Lower leg skin (tissue), 3 donors: ENCODE measurements around the gene COL4A1.

Experiments
- POLR2A ChIP-seq, 2 donors: fragments of 450-650 bp; IDR thresholded peaks; one replicate each; pipeline ENCODE4 v1.6.1; 2016 to 2017; ENCODE audit warnings: antibody characterized with exemption in 2 of 2, mild to moderate bottlenecking in 1 of 2, moderate library complexity in 1 of 2
- TF ChIP-seq, protein P1 (sequence below), 3 donors: fragments of 450-650 bp; IDR thresholded peaks; one replicate each; pipeline ENCODE4 v1.5.1; 2016; ENCODE audit warnings: antibody characterized with exemption in 3 of 3, mild to moderate bottlenecking in 3 of 3, moderate library complexity in 2 of 3

DNA sequence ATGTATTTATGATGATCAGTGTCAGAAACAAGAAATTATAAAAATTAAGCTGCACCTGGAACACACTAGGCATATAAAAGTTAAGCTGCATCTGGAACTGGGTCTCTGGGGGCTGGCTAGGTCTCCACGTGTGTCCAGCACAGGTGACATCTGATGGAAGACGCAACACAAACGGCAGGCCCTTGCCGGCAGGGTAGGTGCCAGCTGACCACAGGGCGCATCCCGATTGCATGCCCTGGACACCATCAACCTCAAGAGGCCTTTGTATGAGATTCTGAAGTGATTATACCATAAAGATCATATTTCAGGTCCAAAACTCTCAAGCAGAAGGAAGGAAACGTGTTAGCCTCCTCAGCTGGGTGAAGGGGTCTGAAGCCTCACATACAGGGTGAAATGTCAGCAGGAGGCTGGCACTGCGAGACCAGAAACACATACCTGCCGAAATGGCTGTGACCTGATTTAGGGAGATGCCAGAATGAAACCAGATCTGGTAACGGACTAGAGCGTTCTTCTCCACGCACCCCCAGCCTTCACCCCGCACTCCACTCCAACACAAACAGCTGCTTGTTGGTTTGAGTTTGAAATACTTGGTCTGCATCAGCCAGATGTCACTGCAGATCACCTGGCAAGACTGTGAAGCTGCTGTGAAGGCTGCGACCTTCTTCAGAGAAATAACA is 37.3 kb downstream of the COL4A1 start:
- no peak for TF ChIP-seq POLR2A (IDR thresholded peaks at IDR 0.05)
- TF ChIP-seq, protein P1, sequence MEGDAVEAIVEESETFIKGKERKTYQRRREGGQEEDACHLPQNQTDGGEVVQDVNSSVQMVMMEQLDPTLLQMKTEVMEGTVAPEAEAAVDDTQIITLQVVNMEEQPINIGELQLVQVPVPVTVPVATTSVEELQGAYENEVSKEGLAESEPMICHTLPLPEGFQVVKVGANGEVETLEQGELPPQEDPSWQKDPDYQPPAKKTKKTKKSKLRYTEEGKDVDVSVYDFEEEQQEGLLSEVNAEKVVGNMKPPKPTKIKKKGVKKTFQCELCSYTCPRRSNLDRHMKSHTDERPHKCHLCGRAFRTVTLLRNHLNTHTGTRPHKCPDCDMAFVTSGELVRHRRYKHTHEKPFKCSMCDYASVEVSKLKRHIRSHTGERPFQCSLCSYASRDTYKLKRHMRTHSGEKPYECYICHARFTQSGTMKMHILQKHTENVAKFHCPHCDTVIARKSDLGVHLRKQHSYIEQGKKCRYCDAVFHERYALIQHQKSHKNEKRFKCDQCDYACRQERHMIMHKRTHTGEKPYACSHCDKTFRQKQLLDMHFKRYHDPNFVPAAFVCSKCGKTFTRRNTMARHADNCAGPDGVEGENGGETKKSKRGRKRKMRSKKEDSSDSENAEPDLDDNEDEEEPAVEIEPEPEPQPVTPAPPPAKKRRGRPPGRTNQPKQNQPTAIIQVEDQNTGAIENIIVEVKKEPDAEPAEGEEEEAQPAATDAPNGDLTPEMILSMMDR (IDR thresholded peaks at IDR 0.05) = no peak
